WI38 (cell line): ENCODE measurements around the gene CAPS2.

Experiments used
- H3K4me3 ChIP-seq: 2 replicates; pipeline ENCODE4 v1.5.1; 2011; ENCODE audit warnings: low read depth, mild to moderate bottlenecking, control low read depth, low read length
- TF ChIP-seq, protein P1 (sequence below): IDR thresholded peaks from 2 replicates; pipeline ENCODE4 v1.5.1; 2012; ENCODE audit warnings: low read depth, mild to moderate bottlenecking, control low read depth, low read length

CAPS2 gene

DNA sequence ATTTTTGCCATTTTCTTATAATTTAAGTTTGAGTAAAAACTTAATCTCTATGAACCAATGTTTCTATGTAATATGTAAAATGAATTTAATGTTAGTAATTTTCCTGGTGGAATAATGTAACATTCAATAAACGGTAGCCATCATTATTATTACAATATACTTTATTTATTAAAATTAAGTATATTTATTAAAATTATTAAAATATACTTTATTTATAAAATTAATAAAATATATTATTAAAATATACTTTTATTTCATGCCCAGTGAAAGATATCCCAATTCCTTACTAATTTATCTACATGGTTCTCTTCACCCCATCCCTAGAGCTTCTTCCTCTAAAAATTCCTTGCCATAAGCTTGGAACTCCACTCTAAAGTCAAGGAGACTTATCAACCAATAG is 2.5 kb downstream of the CAPS2 start:
- TF ChIP-seq, protein P1, sequence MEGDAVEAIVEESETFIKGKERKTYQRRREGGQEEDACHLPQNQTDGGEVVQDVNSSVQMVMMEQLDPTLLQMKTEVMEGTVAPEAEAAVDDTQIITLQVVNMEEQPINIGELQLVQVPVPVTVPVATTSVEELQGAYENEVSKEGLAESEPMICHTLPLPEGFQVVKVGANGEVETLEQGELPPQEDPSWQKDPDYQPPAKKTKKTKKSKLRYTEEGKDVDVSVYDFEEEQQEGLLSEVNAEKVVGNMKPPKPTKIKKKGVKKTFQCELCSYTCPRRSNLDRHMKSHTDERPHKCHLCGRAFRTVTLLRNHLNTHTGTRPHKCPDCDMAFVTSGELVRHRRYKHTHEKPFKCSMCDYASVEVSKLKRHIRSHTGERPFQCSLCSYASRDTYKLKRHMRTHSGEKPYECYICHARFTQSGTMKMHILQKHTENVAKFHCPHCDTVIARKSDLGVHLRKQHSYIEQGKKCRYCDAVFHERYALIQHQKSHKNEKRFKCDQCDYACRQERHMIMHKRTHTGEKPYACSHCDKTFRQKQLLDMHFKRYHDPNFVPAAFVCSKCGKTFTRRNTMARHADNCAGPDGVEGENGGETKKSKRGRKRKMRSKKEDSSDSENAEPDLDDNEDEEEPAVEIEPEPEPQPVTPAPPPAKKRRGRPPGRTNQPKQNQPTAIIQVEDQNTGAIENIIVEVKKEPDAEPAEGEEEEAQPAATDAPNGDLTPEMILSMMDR, result no peak
- H3K4me3 ChIP-seq, result no peak overlapping the region

DNA sequence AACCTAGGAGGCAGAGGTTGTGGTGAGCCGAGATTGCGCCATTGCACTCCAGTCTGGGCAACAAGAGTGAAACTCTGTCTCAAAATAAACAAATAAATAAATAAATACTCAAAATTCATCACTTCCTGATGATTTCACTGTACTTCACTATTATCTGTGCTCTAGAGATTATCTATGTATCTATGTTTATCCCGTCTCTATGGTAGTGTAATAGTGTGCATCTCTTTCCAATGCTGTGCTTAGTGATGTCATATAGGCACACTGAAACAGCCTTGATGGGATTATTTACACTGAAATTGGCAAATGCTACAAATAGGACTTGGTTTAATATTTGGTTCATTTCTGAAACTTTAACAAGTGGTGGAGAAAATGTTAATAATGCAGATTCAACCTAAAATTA is 6.5 kb downstream of the CAPS2 start:
- no peak overlapping the region for H3K4me3 ChIP-seq
- TF ChIP-seq, protein P1, result no peak

GRCh38 chr12:75322464-75322863 is 7.7 kb downstream of the CAPS2 start:
- TF ChIP-seq, protein P1, result no peak
- H3K4me3 ChIP-seq, result no peak overlapping the region

DNA sequence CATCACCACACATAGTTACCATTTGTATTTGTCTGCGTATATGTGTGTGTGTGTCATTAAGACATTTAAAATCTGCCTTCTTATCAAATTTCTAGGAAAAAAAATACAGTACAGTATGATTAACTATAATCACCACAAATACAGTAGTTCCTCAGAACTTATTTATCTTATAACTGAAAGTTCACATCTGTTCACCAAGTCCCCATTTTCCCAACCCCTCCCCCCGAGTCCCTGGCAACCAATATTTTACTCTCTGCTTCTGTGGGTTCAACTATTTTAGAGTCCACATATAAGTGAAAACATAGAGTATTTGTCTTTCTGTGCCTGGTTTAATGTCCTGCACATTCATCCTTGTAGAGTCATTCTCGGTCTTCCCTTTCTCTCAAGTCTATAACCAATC is 12.3 kb downstream of the CAPS2 start:
- TF ChIP-seq, protein P1, result no peak
- H3K4me3 ChIP-seq, result no peak overlapping the region

DNA sequence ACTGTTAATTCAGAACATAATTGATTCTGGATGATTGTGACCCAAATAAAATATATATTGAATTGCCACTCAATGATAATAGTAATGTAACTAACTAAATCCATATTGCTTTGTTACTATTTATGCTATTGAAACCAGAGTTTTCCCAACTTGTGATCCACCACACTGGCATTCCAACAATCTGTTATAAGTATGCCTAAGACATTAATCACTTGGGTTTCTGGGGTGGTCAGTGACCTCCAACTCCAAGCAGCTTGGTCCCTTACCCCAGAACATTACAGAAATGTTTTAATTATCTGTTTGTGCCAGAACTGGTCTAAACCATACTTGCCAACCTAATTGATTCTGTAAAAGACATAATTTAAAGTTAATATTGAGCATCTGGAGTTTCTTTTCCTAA is 14.6 kb downstream of the CAPS2 start:
- TF ChIP-seq, protein P1, result no peak

GRCh38 chr12:75311369-75311768 is 18.8 kb downstream of the CAPS2 start:
- H3K4me3 ChIP-seq, result no peak overlapping the region
- TF ChIP-seq, protein P1, result no peak

More for the DNA sequence above, 14.6 kb downstream of the CAPS2 start:
- H3K4me3 ChIP-seq, result no peak overlapping the region

- no peak overlapping the region for H3K4me3 ChIP-seq
- TF ChIP-seq, protein P1, result no peak
Measured at GRCh38 chr12:75308279-75308678, 21.8 kb downstream of the CAPS2 start.
